ENCODE results near the gene CLRN3.

Gene CLRN3

DNA sequence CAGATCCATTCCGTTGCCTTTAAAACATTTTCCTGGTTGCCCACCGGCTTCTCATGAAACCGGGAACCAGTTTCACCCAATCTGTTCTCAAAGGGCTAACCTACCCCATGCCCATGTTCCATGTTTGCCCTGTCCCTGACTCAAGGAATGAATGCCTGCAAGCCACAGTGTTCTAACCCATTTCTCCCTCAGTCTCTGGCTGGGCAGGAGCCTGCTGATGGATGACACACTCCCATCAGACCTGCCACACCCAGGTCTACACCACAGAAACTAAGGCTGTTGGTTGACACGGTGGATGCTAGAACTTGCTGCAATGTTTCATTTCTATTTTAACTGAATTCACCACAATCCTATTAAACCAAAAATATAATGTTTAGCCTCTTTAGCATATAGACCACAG, 15.6 kb downstream of the CLRN3 start:
- DNase-seq (ENCODE audit: extremely low read depth, low read depth), result no peak
- H3K4me3 ChIP-seq (replicated peaks; ENCODE audit: low read depth, low read length), result no peak overlapping the region
- TF ChIP-seq, protein P1, sequence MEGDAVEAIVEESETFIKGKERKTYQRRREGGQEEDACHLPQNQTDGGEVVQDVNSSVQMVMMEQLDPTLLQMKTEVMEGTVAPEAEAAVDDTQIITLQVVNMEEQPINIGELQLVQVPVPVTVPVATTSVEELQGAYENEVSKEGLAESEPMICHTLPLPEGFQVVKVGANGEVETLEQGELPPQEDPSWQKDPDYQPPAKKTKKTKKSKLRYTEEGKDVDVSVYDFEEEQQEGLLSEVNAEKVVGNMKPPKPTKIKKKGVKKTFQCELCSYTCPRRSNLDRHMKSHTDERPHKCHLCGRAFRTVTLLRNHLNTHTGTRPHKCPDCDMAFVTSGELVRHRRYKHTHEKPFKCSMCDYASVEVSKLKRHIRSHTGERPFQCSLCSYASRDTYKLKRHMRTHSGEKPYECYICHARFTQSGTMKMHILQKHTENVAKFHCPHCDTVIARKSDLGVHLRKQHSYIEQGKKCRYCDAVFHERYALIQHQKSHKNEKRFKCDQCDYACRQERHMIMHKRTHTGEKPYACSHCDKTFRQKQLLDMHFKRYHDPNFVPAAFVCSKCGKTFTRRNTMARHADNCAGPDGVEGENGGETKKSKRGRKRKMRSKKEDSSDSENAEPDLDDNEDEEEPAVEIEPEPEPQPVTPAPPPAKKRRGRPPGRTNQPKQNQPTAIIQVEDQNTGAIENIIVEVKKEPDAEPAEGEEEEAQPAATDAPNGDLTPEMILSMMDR (IDR thresholded peaks at IDR 0.05; ENCODE audit: low read depth, low read length, missing control alignments), result no peak

DNA sequence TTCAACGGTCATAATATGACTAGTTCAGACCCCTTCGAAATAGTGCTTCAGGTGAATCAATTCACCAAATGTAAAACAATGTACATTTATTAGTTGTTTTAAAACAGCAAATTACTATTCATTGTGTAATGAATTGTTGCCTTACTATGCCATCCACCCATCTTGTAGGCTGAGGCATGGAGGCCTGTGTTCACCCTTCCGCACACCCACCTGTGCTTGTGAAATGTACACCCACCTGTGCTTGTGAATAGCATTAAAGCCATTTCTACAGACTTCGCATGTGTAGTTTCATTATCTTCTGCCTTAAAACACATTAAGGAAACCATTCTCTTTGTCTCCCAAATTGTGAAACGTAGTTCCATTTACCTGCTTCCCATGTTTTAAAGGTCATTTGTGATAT, 16.8 kb downstream of the CLRN3 start:
- no peak overlapping the region for H3K4me3 ChIP-seq (replicated peaks; ENCODE audit: low read depth, low read length)
- TF ChIP-seq, protein P1 (IDR thresholded peaks at IDR 0.05; ENCODE audit: low read depth, low read length, missing control alignments), result no peak
- DNase-seq (ENCODE audit: extremely low read depth, low read depth), result no peak

DNA sequence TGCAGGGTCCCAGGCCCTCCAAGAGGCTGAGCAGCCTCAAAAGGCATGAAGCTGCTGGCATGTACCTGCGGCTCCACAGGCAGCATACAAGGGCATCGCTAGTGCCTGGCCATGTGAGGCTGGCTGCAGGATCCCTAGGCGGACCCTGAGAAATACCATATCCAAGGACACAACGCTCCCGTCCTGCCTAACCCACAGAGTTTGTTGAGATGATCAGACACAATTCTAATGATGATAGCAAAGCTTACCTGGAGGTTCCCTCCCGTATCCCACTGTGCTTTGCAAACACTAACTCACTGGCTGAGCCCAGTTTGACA, 17.3 kb downstream of the CLRN3 start:
- no peak for DNase-seq (ENCODE audit: extremely low read depth, low read depth)
- no peak overlapping the region for H3K4me3 ChIP-seq (replicated peaks; ENCODE audit: low read depth, low read length)
- TF ChIP-seq, protein P1 (IDR thresholded peaks at IDR 0.05; ENCODE audit: low read depth, low read length, missing control alignments), result no peak

DNA sequence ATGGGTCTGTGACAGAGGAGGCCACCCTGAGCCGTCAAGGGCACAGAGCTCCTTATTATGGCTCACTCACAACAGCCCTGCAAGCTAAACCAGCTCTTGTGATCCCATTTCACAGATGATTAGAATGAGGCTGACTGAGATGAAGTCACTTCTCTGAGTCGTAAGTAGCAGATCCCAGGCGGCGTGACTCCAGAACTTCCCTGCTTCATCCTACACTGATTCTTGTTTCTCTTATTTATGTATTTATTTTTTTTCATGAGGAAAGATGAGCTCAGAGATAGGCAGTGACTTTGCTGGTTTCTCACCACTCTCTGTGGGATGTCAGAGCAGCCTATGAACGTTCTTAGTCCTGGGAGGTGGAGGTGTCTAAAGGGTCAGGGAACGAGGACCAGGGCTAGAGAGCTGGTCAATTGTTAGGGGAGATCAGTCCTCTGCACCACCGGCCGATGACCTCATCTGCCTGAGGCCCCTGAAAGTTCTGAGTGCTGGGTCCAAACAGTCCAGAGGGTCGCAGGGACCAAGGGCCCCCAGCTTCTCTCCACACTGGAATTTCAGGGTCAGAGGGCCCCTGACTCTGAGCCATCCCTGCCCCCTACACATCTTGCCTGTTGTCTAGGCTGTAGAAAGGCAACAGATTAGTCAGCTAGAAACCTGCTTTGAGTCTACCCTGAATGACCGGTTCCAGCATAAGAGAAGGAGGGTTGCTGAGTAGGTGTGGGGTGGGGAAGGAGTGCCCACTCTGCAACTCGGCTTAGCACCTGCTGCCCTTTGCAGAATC, 17.9 kb downstream of the CLRN3 start:
- DNase-seq (ENCODE audit: extremely low read depth, low read depth), result no peak
- no peak overlapping the region for H3K4me3 ChIP-seq (replicated peaks; ENCODE audit: low read depth, low read length)
- TF ChIP-seq, protein P1 (IDR thresholded peaks at IDR 0.05; ENCODE audit: low read depth, low read length, missing control alignments), result no peak

DNA sequence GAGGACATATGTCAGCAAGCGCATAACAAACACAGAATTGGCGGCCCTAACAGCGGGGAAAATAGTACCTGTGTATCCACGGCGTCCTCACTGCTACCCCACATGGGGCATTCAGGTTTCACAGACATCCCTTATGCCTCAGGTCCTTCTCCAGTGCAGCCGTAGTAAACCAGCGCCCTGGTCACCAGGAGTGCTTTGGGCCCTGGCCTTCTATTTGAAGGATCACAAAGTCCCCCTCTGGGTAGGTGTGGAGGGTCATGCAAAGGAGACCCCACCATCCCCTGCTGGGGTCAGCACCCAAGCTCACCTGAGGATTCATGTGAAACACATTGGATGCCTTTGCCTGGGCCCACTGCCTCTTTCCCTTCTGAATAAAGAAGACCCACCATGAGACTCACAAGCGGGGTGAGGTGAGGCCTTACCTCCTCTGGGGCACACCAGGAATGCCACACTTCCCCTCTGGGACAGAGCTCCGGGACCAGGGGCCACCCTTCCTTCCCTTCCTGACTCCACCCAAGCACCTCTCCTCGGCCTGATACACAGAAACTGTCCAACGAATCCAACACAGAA, 18.8 kb downstream of the CLRN3 start:
- TF ChIP-seq, protein P1 (IDR thresholded peaks at IDR 0.05; ENCODE audit: low read depth, low read length, missing control alignments), result no peak
- DNase-seq (ENCODE audit: extremely low read depth, low read depth), result no peak

DNA sequence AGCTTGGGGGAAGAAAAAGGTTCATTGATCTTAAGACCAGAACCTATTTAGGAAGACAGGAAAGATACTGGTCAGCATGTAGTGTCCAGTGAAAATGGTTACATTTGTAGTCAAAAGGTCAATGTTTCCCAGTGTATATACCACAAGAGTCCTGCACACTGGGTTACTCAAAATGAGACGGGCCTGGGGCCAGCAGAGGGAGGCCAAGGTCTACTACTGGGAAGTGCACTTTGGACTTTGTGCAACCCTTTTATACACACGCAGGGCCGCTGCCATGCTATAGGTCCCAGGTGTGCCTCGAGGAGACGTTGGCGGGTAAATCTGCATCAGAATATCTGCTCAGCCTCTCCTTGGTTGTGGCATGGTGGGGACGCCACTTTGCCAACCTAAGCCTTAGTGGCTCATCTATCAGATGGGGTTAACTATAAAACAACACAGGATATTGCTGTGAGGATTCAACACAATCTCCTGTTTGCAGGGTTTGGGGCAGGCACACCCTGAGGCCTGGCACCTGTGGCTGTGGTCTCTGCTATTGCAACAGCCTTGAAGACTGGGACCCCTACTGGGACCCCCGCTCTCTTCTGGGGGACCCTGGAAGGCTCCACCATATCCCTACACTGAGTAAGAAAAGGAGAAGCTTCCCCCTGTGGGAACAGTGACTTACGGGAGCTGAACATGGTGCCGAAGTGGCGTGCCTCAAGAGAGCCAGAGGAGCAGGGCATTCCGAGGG, 19.7 kb downstream of the CLRN3 start:
- H3K4me3 ChIP-seq (replicated peaks; ENCODE audit: low read depth, low read length), result no peak overlapping the region
- TF ChIP-seq, protein P1 (IDR thresholded peaks at IDR 0.05; ENCODE audit: low read depth, low read length, missing control alignments), result no peak
- no peak for DNase-seq (ENCODE audit: extremely low read depth, low read depth)

More for the DNA sequence above, 18.8 kb downstream of the CLRN3 start:
- no peak overlapping the region for H3K4me3 ChIP-seq (replicated peaks; ENCODE audit: low read depth, low read length)
